K562 (cell line): Measurements from ENCODE around the gene FRMPD4.

Experiments
- FOSL1 ChIP-seq: fragments of 200-800 bp; sonication (Bioruptor generic); conservative IDR thresholded peaks from 2 replicates; pipeline ENCODE4 v1.6.1; 2016; ENCODE audit warnings: missing genetic modification characterization, missing compliant biosample characterization
- HNRNPLL ChIP-seq: fragments of 200-400 bp; formaldehyde crosslinking; IDR thresholded peaks from 2 replicates; pipeline ENCODE4 v1.6.1; 2017; ENCODE audit warnings: low read length, low read depth, mild to moderate bottlenecking; ENCODE audit not compliant: poor library complexity, severe bottlenecking
- KLF6 ChIP-seq: fragments of 250-450 bp; sonication (Bioruptor Pico); IDR thresholded peaks from 2 replicates; pipeline ENCODE4 v1.4.0; 2020; ENCODE audit warnings: mild to moderate bottlenecking, moderate library complexity, borderline replicate concordance
- MXD1 ChIP-seq: fragments of 250-450 bp; sonication (Bioruptor Pico); IDR thresholded peaks from 2 replicates; pipeline ENCODE4 v1.8.0; 2021; ENCODE audit warnings: borderline replicate concordance, mild to moderate bottlenecking, moderate library complexity; ENCODE audit not compliant: poor library complexity, severe bottlenecking
- NR3C1 ChIP-seq: sonication (generic); formaldehyde crosslinking; IDR thresholded peaks from 2 replicates; pipeline ENCODE4 v1.8.1; 2022; ENCODE audit warnings: missing genetic modification reagents
- POLR2A ChIP-seq: fragments of 450-650 bp; conservative IDR thresholded peaks from 2 replicates; pipeline ENCODE4 v1.6.1; 2016
- RFX5 ChIP-seq: IDR thresholded peaks from 2 replicates; pipeline ENCODE4 v1.6.1; 2011; ENCODE audit warnings: low read depth, mild to moderate bottlenecking, improper control_type of control experiment, low read length
- SMC3 ChIP-seq: conservative IDR thresholded peaks from 2 replicates; pipeline ENCODE4 v1.6.1; 2011; ENCODE audit warnings: low read depth, low read length, improper control_type of control experiment; ENCODE audit not compliant: insufficient read depth
- YY1 ChIP-seq, 3 experiments: IDR thresholded peaks; 2 replicates each; pipeline ENCODE4 v1.6.1; 2011; ENCODE audit warnings: low read length in 2 of 3, mild to moderate bottlenecking in 2 of 3, moderate library complexity in 2 of 3, borderline replicate concordance in 1 of 3, control low read depth in 1 of 3, low read depth in 1 of 3; ENCODE audit not compliant: insufficient read depth in 3 of 3, insufficient replicate concordance in 2 of 3, control insufficient read depth in 1 of 3, insufficient read length in 1 of 3; ENCODE audit errors: extremely low read depth in 1 of 3

GRCh38 chrX:12439416-12439815, 301.1 kb downstream of the FRMPD4 start:
- TF ChIP-seq RFX5 (no peak), MXD1 (CRISPR knock-in tag) (no peak), KLF6 (CRISPR knock-in tag) (no peak), SMC3 (no peak), POLR2A (no peak), YY1 (IDR thresholded peaks at IDR 0.05; ENCODE audit: borderline replicate concordance in 1 of 3, control insufficient read depth in 1 of 3, extremely low read depth in 1 of 3, insufficient read depth in 3 of 3, insufficient read length in 1 of 3, insufficient replicate concordance in 2 of 3, low read depth in 1 of 3, low read length in 2 of 3) (no peak), FOSL1 (tag) (no peak), NR3C1 (no peak), HNRNPLL (no peak)
